GM12891 (cell line): ENCODE data around the gene CDH4.

Experiments used
- PAX5 ChIP-seq: IDR thresholded peaks from 2 replicates; pipeline ENCODE4 v1.6.1; 2011; ENCODE audit warnings: low read length, moderate library complexity, mild to moderate bottlenecking; ENCODE audit not compliant: insufficient read depth, severe bottlenecking
- POLR2A ChIP-seq: IDR thresholded peaks from 2 replicates; pipeline ENCODE4 v1.6.1; 2011; ENCODE audit warnings: low read depth, low read length, control low read depth
- POLR2AphosphoS5 ChIP-seq: IDR thresholded peaks from 2 replicates; pipeline ENCODE4 v1.6.1; 2011; ENCODE audit warnings: low read depth, low read length, control low read depth
- SPI1 ChIP-seq: IDR thresholded peaks from 2 replicates; pipeline ENCODE4 v1.6.1; 2011; ENCODE audit warnings: low read depth, low read length, control low read depth
- TAF1 ChIP-seq: IDR thresholded peaks from 2 replicates; pipeline ENCODE4 v1.6.1; 2011; ENCODE audit warnings: low read depth, low read length, control low read depth

DNA sequence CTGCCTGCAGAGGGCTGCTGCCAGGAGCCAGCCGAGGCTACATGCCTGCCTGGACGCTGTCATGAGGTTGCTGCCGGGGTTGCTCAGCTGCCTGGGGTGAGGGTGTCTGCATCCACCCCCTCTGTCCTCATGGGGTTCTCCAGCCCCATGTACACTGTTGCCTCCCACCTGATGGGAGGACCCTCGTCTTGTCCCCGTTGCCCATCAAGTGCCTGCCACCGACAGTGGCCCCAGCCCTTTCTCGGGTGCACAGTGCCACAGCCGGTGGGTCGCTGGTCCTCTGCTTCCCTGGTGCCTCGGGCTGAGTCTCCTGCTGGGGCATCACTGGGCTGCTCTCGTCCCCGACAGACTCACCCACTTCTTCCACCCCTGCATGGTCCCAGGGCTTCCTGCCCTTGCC, 313.7 kb downstream of the CDH4 start:
- no peak for TF ChIP-seq POLR2A
- no peak for TF ChIP-seq POLR2AphosphoS5
- TF ChIP-seq SPI1 = no peak
- no peak for TF ChIP-seq TAF1
- no peak for TF ChIP-seq PAX5
